ENCODE data around the gene PPM1H.
"Not testable (repeated sequence)": the region's sequence is repeated elsewhere in the genome, so short reads cannot be mapped to it uniquely, and the experiment has no call there.

- not testable (repeated sequence) for TF ChIP-seq EZH2 (IDR thresholded peaks at IDR 0.05; ENCODE audit: borderline replicate concordance, insufficient read depth, low read depth, low read length, poor library complexity, severe bottlenecking); CTCF (IDR thresholded peaks at IDR 0.05)
Observed at GRCh38 chr12:62965700-62966099, 30.8 kb upstream of the PPM1H start.

Data from B cell (primary cell).